Left renal cortex interstitium (tissue), 4 donors: ENCODE data around the gene PTTG1. TPM values are rescaled to one million over a fixed set of nuclear protein-coding genes. Genes with fewer than 3 reads are reported as not detected.

Experiments used
- DNase-seq, 4 donors: peaks; one replicate each; pipeline ENCODE4 v3.0.0-alpha.2; 2013; ENCODE audit warnings: low read depth in 4 of 4, low spot score in 2 of 4, missing footprints in 1 of 4
- polyA plus RNA-seq, 4 donors: library from polyadenylated mRNA; unstranded; fragments of 120-200 nt; gene quantifications; one replicate each; pipeline ENCODE4 v1.2.1, GENCODE V29; 2013; ENCODE audit not compliant: insufficient read length in 4 of 4

The PTTG1 gene
- polyA plus RNA-seq, 4 donors = 64.8 to 78.0 (median 71.8) TPM

- no peak for DNase-seq
Observed at GRCh38 chr5:160450164-160450932, 28.7 kb downstream of the PTTG1 start.

- no peak for DNase-seq
Observed at GRCh38 chr5:160451281-160451680, 29.6 kb downstream of the PTTG1 start.

GRCh38 chr5:160452036-160452435 lies 30.4 kb downstream of the PTTG1 start:
- no peak for DNase-seq

- DNase-seq = no peak
Observed at GRCh38 chr5:160452795-160453194, 31.1 kb downstream of the PTTG1 start.

- DNase-seq = no peak
Observed at GRCh38 chr5:160453751-160454150, 32.1 kb downstream of the PTTG1 start.

GRCh38 chr5:160455600-160455999 lies 33.9 kb downstream of the PTTG1 start:
- no peak for DNase-seq

GRCh38 chr5:160456480-160457177 lies 35.0 kb downstream of the PTTG1 start:
- DNase-seq = no peak

GRCh38 chr5:160457252-160457651 lies 35.6 kb downstream of the PTTG1 start:
- no peak for DNase-seq

- no peak for DNase-seq
Observed at GRCh38 chr5:160458806-160459800, 37.4 kb downstream of the PTTG1 start.

- DNase-seq = no peak
Observed at GRCh38 chr5:160460377-160461049, 38.9 kb downstream of the PTTG1 start.

GRCh38 chr5:160461378-160461777 lies 39.7 kb downstream of the PTTG1 start:
- no peak for DNase-seq

GRCh38 chr5:160462167-160462566 lies 40.5 kb downstream of the PTTG1 start:
- no peak for DNase-seq

- no peak for DNase-seq
Observed at GRCh38 chr5:160463227-160463626, 41.6 kb downstream of the PTTG1 start.

- no peak for DNase-seq
Observed at GRCh38 chr5:160463740-160464465, 42.2 kb downstream of the PTTG1 start.

GRCh38 chr5:160464466-160464797 lies 42.8 kb downstream of the PTTG1 start:
- no peak for DNase-seq

GRCh38 chr5:160466116-160466515 lies 44.5 kb downstream of the PTTG1 start:
- DNase-seq = peak in 1 of 4 donors; percentile 44

GRCh38 chr5:160466889-160467554 lies 45.4 kb downstream of the PTTG1 start:
- DNase-seq = no peak

GRCh38 chr5:160467555-160468362 lies 46.1 kb downstream of the PTTG1 start:
- DNase-seq = peak in 1 of 4 donors; percentile 16
